Measurements from ENCODE around the gene CENPM.

CENPM gene

GRCh38 chr22:41899110-41899509, 47.8 kb downstream of the CENPM start:
- DNase-seq (ENCODE audit: low read depth) = no peak

GRCh38 chr22:41898645-41899044, 48.3 kb downstream of the CENPM start:
- no peak for DNase-seq (ENCODE audit: low read depth)

- DNase-seq (ENCODE audit: low read depth) = no peak
Observed at GRCh38 chr22:41893591-41894375, 53.2 kb downstream of the CENPM start.

- DNase-seq (ENCODE audit: low read depth) = no peak
Observed at GRCh38 chr22:41892721-41893120, 54.2 kb downstream of the CENPM start.

GRCh38 chr22:41891407-41891806, 55.5 kb downstream of the CENPM start:
- no peak for DNase-seq (ENCODE audit: low read depth)
